HG02759 (cell line): ENCODE results near the gene ADORA2A.

Experiments used
- ATAC-seq: cut with Tn5 transposase; IDR thresholded peaks from one replicate; pipeline ENCODE4 v1.9.1; 2021; ENCODE audit warnings: mild to moderate bottlenecking, moderate library complexity; ENCODE audit not compliant: unreplicated experiment

ADORA2A gene

DNA sequence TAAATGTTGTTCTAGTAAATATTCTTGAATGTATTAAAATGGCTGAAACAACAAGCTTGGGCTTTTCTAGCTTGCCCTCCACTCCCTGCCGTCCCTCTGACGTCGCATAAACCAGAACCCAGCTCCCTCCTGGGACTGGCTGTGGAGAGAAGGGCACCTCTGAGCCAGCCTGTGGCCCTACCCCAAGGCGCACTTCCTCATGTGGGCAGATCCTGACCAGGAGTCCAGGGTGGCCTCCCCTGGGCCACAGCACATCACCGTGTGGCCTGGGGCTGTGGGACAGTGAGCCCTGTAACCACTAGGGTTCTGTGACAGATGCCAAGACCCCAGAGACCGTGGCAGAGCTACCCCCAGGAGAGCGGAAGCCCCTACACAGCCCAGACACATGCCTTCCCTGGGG is 10.2 kb upstream of the ADORA2A start:
- no peak for ATAC-seq

DNA sequence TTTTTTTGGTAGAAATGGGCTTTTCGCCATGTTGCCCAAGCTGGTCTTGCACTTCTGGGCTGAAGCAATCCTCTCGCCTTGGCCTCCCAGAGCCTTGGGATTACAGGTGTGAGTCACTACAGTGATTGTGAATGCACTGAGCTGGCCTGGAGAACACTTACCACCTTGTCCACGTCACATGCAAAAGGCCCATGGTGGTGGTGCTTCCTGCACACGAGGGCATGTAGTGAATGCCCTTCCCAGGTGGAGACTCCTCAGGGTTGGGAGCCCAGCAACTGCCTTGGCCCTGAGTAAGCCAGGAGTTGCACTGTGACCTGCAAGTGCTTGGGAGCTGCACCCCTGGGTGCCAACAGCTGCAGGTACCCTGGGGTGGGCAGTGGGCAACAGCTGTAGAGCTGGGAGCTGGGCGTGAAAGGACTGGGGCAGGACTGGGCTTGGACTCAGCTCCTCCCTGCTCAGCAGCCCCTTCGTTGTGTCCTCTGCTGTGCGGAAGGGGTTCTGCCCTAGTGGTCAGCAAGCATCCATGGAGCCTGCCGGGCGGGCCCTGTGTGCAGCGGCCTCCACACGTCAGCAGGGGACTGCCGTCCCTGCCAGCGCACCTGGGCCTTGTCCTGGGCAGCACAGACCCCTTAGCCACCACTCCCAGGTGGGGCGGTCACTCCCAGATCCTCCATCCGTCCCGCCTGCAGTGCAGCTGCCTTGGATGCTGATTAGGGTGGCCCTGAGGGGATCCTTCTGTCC is 9.3 kb upstream of the ADORA2A start:
- no peak for ATAC-seq

DNA sequence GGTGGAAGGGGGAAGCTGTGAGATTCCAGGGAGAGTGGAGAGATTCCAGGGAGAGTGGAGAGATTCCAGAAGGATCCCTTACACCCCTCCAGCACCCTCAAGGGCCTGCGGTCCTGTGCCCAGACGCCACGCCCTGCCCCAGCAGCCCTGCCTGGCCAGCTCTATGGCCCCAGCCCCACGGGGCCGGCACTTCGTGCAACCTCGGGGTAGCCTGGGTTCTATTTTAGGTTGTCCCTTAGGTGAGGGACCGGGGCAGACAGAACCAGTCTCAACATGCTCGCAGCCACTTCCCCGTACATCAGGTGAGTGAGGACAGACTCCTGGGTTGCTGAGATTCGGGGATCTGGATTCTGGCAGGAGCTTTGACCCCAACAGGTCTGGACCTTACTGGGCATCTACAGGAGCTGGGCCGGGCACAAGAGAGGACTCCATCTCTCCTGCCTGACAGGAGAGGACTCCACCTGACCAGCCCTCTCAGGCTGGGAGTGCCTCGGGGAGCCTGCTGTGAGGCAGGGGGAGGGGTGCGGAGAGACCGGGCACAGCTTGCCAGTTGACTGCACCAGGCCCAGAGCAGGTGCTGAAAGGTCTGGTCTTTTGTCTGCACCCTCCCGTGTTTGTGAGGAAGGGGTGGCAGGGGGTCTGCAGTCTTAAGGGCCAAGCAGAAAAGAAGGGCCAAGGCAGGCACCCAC is 8.5 kb upstream of the ADORA2A start:
- ATAC-seq, result no peak

DNA sequence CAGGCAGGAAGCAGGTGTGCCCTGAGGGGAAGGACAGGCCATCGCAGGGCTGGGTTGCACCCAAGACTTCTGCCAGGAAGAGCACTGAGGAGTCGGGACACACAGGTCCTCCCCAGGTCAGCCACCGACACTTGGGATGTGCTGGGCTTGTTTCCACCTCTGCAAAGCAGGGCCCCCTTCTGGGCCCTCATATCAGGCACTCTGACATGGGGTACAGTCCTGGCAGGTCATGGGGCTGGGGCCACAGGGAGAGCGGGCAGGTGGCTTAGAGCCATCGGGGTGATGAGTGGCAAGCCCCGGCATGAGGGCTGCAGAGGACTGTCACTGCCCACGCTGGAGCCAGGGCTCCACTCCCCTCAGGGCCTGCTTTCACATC is 7.9 kb upstream of the ADORA2A start:
- no peak for ATAC-seq

DNA sequence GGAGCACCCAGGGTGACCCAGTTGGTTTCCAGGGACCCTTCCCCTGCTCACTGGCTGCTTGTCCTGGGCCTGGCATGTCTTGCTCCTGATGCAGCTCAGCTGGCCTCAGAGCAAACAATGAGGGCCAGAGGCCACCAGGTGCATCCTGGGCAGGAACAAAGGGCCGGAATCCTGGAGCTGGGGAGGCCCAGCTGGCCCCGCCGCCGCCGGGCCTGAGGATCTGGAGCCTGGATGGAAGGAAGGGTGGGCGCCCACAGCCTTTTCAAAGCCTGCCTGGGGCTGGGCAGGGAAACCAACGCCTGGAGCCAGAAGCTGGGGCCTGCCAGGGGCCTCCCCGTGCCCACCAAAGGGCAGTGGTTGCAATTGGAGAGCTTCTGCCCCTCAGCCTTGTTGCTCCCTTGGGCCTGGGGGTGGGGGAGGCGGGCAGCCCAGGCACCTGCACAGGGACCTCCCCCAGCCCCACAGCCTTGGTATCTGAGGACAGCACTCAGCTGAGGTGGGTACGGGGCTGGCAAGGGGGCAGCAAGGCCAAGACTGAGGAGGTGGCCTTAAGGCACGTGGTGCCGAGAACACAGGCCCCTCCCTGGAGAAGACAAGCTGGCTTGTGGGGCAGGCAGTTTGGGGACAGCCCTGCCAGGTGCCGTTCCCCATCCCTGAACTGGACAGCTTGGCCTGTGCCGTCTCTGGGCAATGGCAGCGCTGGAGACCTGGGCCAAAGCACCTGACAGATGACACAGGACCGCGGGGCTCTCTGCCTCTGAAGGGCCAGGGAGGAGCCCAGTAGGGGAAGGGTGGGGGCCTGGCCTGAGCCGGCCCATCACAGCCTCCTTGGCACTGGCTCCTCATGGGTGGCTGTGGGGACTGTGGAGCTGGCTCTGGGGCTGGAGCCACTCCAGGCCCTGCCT is 7.1 kb upstream of the ADORA2A start:
- no peak for ATAC-seq

DNA sequence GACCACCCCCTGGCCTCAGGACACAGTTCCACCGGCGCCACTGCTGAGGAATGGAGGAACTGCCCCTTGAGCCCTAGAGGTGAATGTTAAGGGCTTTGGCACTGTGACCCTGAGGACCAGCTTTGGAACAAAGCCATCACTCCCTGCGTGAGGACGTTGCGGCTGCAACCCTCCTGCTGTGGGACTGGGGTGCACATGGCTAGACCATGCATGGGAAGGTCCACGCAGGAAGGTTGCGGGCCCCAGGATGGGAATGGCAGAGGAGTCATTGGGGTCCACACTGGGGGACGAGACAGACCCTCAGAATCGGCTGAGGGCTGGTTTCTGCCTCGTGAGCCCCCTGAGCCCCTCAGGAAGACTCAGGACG is 6.4 kb upstream of the ADORA2A start:
- ATAC-seq, result no peak

DNA sequence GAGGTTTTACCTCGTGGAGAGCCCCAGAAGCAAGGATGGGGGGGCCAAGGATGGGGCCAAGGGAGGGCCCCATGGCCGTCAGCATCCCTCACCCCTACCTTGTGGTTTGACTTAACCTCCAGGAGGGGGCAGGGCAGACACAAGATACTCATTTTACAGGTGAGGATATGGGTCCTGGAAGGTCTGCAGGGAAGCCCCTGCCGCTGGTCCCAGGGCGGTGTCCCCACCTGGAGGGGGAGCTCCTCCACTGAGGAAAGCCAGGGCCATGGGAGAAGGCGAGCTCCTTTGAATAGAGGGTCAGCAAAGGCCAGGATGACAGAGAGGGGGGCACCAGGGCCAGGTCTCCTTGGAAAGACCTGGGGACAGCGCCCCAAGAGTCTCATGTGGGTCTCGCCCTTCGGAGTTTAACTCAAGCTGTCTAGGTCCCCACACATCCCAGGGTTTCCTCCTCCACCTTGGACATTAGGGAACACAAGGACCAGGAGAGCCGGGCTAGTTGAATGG is 5.9 kb upstream of the ADORA2A start:
- ATAC-seq, result no peak

DNA sequence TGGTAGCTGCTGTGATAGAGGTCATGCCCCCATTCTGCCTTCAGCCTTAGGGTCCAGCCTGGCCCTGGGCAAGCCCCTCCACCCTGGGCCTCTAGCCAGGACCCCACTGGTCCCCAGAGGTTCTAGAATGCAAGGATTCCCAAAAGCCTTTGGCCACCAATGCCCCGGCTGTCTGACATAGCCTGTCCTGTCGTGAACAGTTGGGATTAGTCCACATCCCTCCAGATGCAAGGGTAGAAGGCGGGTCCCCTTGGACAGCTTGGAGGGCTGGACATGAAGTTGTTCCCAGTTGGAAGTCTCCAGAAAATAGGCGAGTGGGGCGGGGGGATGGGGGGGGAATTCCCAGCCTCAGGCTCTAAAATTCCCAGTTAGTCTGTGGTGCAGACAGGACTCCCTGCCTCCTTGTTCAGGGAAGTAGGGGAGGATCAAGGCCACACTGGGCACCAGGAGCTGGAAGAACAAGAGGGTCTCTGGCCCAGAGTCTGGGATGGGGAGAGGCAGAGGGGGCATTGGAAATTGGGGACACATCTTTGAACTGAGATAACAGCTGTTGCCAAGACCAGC is 5.2 kb upstream of the ADORA2A start:
- no peak for ATAC-seq

DNA sequence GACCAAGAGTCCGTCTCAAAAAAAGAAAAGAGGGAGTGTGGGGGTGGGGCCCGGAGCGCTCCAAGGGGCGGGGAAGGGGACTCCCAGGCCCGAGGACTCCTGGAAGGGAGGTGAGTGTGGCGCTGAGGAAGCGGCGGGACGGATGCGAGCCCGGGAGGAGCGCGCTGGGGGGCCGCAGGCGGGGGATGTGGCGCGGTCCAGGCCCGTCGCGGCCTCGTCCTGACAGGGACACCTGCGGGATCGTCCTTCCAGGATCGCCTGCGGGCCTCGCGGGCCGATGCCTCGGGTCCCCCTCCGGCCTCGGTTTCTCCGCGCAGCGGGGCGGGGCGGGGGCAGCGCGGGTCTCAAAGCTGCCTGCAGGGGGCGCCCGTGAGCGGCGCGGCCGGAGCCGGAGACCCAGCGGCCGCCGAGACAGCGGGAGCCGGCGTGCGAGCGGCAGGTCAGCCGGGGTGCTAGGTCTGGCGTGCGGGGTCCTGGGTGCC is 3.8 kb upstream of the ADORA2A start:
- no peak for ATAC-seq

DNA sequence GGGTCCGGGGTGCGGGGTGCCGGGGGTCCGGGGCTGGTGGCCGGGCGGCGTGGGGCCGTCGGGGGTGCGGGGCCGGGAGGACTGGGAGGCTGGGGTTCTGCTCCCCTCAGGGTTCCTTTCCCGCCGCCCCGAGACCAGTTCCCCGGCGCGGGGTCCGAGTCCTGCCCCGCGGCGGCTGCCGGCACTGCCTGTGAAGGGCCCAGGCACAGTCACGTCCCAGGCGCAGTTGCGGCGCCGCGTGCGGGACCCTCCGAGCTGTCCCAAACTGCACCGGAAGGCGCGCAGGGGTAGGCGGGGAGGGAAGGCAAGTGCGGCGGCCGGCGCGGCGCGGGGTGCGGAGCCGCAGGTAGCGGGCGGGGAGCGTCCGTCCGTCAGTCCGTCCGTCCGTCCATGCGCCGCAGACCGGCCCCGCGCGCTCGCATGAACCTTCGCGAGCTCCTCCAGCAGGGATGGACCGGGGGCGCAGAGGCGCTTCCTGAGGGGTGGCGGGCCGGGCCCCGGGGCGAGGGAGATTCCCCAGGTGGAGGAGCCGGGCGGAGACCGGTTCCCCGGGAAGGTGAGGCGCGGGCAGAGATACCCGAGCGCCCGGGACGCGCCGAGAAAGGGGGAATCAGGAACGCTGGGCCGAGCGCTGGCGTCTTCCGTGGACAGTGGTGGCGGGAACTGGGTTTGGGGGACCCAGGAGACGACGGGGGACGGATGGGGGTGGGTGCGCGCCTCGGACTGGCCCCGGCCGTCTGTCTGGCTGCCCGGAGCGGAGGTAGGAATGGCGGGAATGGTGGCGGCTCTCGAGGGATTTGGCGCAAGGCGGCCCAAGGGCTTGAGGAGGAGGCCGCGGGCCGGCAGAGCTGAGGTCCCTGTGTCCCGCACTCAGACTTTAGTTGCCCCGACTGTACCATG is 3.1 kb upstream of the ADORA2A start:
- no peak for ATAC-seq

DNA sequence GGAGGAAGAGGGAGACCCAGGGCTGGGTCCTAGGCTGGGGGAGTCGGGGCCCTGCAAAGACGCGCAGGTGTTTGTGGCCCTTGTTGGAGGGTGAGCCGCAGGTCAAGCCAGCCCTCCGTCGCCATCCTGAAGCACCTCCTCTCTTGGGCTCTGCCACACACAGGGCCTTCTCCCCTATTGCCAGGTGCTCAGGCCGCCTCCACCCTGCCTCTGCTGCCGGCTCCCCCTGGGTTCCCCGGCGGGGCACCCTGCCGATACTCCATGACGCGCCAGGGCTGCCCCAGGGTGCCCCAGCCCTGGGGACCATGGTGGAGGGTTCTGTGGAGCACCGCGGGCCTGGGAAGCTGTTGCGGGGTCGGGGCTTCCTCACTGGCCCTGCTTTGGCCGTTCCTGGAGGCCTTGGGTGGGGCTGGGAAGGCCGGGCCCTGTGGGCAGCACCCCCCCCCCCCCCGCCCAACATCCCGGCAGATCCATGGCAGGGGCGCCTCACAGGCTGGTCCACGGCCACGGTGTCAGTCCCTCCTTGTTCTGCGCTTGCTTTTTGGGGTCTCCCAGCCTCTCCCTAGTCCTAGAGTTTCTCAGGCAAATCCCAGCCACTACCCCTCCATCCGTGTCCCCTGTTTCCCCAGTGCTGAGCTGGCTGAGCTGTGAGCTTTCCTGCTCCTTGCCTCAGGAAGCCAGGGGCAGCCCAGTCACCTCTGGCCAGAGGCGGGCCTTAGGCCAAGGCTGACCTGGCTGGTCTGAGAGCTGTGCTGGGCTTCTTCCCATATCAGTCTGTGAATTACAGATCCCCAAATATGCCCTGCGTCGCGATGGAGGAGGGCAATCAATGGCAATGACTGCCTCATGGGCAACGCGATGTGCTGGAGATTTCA is 2.3 kb upstream of the ADORA2A start:
- no peak for ATAC-seq

DNA sequence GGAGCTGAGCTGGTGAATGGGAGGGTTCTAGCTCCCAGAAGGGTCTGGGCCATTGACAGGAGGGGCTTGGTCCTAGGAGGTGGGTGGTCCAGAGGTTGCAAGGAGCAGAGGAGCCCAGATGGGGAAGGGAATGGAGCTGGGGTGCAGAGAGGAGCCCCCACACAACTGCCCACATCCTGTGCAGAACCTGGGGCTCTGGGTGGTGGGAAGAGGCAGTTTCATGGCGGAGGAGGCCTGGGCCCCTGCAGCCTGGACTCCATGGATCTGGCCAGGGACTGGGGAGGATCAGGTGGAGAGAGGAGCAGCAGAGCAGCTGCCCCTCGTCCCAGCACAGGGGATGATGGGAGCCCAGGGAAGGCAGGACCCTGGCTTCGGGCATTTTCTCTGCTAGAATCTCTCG is 963 bp upstream of the ADORA2A start:
- no peak for ATAC-seq

DNA sequence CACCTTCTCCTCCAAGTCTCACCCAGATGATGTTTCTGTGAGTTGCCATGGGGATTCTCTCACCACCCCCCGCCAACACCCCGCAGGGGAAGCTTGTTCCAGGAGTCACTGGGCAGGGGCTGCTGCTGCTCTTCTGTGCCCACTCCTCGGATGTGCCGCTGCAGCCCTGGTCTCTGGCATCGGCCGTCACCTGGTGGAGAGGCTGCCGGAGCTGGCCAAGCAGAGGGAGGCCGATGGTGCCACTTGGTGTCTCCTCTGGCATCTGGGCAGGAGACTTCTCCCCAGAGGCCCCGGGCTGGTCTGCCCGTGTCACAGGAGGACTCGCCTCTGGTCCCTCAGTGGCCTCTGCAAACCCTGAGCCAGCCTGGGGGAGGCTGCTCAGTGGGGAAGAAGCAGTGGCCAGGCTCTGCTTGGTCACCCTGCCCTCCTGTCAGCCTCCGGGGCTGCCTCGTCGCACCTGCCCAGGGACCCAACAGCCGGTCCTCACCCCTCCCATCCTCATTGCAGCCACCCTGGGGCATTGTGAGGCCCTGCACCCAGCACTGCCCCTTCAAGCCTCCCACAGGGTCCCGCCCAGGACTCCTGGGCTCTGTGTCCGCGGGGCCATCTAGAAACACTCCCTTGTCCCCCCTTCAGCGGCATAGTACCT is 424 bp upstream of the ADORA2A start:
- ATAC-seq, result no peak

DNA sequence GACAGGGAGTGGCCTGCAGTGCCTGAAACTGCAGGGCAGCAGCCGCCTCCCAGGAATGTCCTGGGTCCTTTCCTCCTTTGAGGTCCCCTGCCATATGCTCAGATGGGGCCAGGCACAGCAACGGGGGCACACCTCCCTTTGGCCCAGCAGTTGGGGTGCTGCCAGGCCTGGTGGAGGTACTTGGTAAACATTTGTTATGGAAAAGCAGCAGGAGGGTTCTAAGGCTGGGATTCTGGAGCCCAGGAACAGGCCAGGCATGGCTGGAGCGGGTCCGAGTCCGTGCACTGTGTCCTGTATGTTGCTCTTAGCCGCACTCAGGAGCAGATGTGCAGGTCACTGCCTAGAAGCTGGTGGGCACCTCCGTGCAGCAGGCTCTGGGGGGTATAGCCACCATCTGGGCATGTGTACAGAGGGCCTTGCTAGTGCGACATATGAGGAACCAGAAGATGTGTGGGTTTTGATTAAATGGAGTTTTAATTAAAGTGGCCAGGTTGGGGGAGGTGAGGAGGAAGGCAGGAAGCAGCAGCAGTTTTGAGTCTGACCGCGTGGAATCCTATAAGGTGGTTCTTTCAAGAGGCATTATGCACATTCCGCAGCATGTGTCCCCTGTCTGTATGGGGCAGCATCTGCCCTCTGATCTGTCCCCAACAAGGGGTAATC is 1.5 kb downstream of the ADORA2A start:
- no peak for ATAC-seq

DNA sequence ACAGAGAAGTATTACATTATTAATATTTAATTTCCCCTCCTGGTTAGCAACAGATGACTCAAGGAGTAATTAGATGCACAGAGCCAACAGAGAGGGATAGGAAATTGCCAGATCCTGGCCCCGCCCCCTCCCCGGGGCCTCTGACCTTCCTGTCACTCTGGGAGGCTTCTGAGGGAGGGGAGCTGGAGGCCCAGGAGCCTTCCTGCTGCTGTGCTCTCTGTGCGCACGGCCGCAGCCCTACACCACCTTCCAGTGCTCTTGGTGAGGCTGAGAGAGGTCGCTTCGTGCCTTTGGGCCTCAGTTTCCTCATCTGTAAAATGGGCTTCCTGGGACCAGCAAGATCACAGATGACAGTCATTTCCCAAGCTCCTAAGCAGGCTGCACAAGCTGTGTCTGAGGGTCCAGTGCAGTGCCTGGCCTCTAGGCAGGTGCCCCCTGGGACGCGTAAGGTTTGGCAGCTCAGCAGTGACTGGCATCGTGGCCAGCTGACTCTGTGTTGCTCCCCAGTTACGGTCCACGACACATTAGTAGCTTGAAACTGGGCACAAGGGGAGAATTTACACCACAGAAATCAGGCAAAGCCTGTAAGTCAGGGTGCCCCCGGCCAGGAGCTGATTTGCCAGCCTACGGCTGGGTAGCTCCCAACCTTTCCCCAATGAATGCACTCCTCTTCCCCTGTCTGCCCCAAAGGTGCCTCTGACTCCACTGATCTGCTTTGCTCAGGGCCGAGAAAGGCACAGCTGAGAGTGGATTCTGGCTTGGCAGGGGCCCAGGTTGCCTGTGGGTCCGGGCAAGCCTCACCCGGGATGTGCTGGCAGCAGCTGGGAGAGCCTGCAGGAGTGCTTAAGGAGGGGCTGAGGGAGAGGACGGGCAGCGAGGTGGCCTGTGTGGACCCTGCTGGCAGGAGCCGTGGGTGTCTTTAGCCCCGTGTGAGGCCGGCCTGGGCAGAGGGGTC is 2.3 kb downstream of the ADORA2A start:
- no peak for ATAC-seq

DNA sequence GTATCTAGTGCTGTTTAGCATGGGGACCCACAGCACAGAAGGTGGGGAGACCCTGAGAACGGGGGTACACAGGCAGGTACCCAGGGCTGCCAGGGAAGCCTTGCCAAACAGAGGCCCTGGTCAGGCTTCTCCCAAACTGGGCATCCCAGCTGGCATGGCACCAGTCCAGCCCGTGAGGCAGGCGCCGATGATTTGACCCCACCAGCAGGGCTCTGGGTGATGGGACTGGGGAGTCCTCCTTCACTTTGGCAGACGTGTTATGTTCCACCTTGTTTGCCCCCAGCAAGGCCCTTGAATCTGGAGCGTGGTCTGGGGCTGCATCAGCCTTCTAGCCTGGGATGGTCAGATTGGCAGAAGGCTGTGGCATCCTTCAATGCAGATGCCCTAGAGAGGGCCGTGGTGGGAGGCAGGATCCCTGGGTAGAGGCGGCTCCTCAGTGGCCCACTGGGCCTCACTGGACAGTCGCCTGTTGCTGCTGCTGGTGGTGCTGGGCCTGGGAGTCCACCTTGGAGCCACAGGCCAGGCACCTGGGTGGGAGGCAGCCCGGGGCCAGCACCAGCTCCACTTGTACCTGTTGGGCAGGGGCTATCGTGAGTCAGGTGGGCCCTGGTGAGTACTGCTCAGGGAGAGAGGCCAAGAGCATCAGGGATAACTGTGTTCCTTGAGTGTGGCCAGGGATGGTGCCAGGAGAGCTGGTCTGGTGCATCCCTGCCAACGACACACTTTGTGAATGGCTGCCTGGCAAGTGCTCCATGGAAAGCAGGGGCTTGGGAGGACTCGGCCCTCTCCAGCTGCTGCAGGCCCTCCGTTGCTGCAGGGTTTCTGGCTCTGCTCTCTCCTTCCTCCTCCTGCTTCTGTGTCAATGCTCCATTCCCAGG is 3.3 kb downstream of the ADORA2A start:
- ATAC-seq, result no peak
